Neural cell (in vitro differentiated cells): ENCODE data around the gene CCNJL. TPM values are rescaled to one million over a fixed set of nuclear protein-coding genes. Genes with fewer than 3 reads are reported as not detected.

ENCODE experiments used
- H2AFZ ChIP-seq: fragments of 200-600, 300-800 bp; sonication (generic), shearing (Covaris generic); 2 replicates; pipeline ENCODE4 v1.6.0; 2014; ENCODE audit warnings: low read depth, mild to moderate bottlenecking, antibody characterized with exemption, low read length, moderate library complexity
- H3F3A ChIP-seq: fragments of 200-600 bp; shearing (Covaris generic); 2 replicates; pipeline ENCODE4 v1.6.1; 2016; ENCODE audit warnings: mild to moderate bottlenecking, moderate library complexity, mixed read lengths, antibody characterized with exemption, low read length; ENCODE audit not compliant: insufficient read depth, poor library complexity, severe bottlenecking
- H3K27ac ChIP-seq: fragments of 200-600, 300-800 bp; sonication (generic), shearing (Covaris generic); 2 replicates; pipeline ENCODE4 v1.5.1; 2014; ENCODE audit warnings: mild to moderate bottlenecking, low read length, moderate library complexity
- H3K27me3 ChIP-seq: fragments of 300-800, 200-600 bp; sonication (generic), shearing (Covaris generic); 2 replicates; pipeline ENCODE4 v1.6.0; 2014; ENCODE audit warnings: mild to moderate bottlenecking, low read depth, low read length, moderate library complexity; ENCODE audit not compliant: insufficient read depth
- H3K36me3 ChIP-seq: fragments of 300-800, 200-600 bp; sonication (generic), shearing (Covaris generic); 2 replicates; pipeline ENCODE4 v1.5.1; 2014; ENCODE audit warnings: mild to moderate bottlenecking, antibody characterized with exemption, low read length, moderate library complexity; ENCODE audit not compliant: insufficient read depth
- H3K4me2 ChIP-seq: fragments of 300-800, 200-600 bp; sonication (generic), shearing (Covaris generic); 2 replicates; pipeline ENCODE4 v1.6.0; 2014; ENCODE audit warnings: mild to moderate bottlenecking, low read length
- H3K4me3 ChIP-seq: fragments of 300-800, 200-600 bp; sonication (generic), shearing (Covaris generic); 2 replicates; pipeline ENCODE4 v1.5.1; 2014; ENCODE audit warnings: mild to moderate bottlenecking, low read length, moderate library complexity
- H3K79me2 ChIP-seq: fragments of 200-600 bp; shearing (Covaris generic); replicated peaks from 2 replicates; pipeline ENCODE4 v1.6.0; 2014; ENCODE audit warnings: mild to moderate bottlenecking, low read length, moderate library complexity; ENCODE audit not compliant: insufficient read depth
- H3K9ac ChIP-seq: fragments of 300-800, 200-600 bp; sonication (generic), shearing (Covaris generic); 2 replicates; pipeline ENCODE4 v1.6.1; 2016; ENCODE audit warnings: mild to moderate bottlenecking, low read length, mixed read lengths
- H3K9me2 ChIP-seq: fragments of 200-600 bp; shearing (Covaris generic); 2 replicates; pipeline ENCODE4 v1.6.1; 2016; ENCODE audit warnings: mild to moderate bottlenecking, low read length, mixed read lengths; ENCODE audit not compliant: insufficient read depth
- H3K9me3 ChIP-seq: fragments of 200-600, 300-800 bp; sonication (generic), shearing (Covaris generic); 2 replicates; pipeline ENCODE4 v1.6.1; 2016; ENCODE audit warnings: mild to moderate bottlenecking, mixed run types, low read length, moderate library complexity, mixed read lengths
- H4K20me1 ChIP-seq: fragments of 200-600 bp; shearing (Covaris generic); 2 replicates; pipeline ENCODE4 v1.6.1; 2016; ENCODE audit warnings: mild to moderate bottlenecking, mixed run types; ENCODE audit not compliant: insufficient read depth
- EP300 ChIP-seq: fragments of 450-650 bp; conservative IDR thresholded peaks from 2 replicates; pipeline ENCODE4 v1.6.1; 2014; ENCODE audit warnings: antibody characterized with exemption, mild to moderate bottlenecking, moderate library complexity; ENCODE audit not compliant: poor library complexity, severe bottlenecking
- EZH2 ChIP-seq: fragments of 200-600, 300-800 bp; shearing (Covaris generic), sonication (generic); IDR thresholded peaks from 2 replicates; pipeline ENCODE4 v1.6.1; 2014; ENCODE audit warnings: antibody characterized with exemption, low read length, borderline replicate concordance, mild to moderate bottlenecking; ENCODE audit not compliant: insufficient read depth, poor library complexity, severe bottlenecking
- MXI1 ChIP-seq: fragments of 450-650 bp; conservative IDR thresholded peaks from 2 replicates; pipeline ENCODE4 v1.6.1; 2014; ENCODE audit warnings: antibody characterized with exemption, mild to moderate bottlenecking; ENCODE audit not compliant: poor library complexity, severe bottlenecking
- POLR2AphosphoS5 ChIP-seq: IDR thresholded peaks from 2 replicates; pipeline ENCODE4 v1.6.1; 2012
- RAD21 ChIP-seq: fragments of 450-650 bp; conservative IDR thresholded peaks from 2 replicates; pipeline ENCODE4 v1.6.1; 2014; ENCODE audit warnings: antibody characterized with exemption, mild to moderate bottlenecking, moderate library complexity
- SMC3 ChIP-seq: fragments of 450-650 bp; conservative IDR thresholded peaks from 2 replicates; pipeline ENCODE4 v1.6.1; 2014; ENCODE audit warnings: antibody characterized with exemption, mild to moderate bottlenecking, moderate library complexity; ENCODE audit not compliant: poor library complexity
- TAF1 ChIP-seq: IDR thresholded peaks from 2 replicates; pipeline ENCODE4 v1.6.1; 2012; ENCODE audit warnings: low read depth
- polyA plus RNA-seq: library from polyadenylated mRNA; depleted of rRNA; stranded (reverse); fragments of >200 nt; gene quantifications from 2 replicates; pipeline ENCODE4 v1.2.3, GENCODE V29; 2014
- TF ChIP-seq, protein P1 (sequence below): IDR thresholded peaks from 2 replicates; pipeline ENCODE4 v1.6.1; 2012; ENCODE audit warnings: borderline replicate concordance
- TF ChIP-seq, protein P2 (sequence below): fragments of 450-650 bp; IDR thresholded peaks from 2 replicates; pipeline ENCODE4 v1.5.1; 2014; ENCODE audit warnings: antibody characterized with exemption, mild to moderate bottlenecking, moderate library complexity; ENCODE audit not compliant: poor library complexity, severe bottlenecking

The CCNJL gene
- polyA plus RNA-seq, 1 donor from 2014 or later = 0.84 TPM

DNA sequence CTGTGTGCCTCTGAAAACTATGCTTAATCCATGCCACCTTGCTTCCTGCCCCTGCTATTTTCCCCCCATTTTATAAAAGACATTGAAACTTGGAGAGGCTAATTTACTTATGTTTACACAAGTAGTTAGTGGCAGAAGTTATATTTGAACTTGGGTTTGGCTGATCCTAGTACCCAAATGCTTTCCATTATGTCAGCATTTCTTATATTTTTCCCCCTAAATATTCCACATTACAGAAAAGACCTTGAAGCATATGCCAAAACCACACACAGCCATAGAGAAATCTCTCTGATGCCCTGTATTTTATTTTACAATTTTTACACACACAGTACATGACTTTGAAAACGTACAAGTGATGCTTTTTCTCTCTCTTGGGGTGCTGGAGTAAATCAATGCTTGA is 46.9 kb upstream of the CCNJL start:
- H3K27me3 ChIP-seq = no peaks in the 10 kb centered on the region
- H3F3A ChIP-seq = no peaks in the 10 kb centered on the region
- no peaks in the 10 kb centered on the region for H3K9me2 ChIP-seq
- H3K9me3 ChIP-seq = no peaks in the 10 kb centered on the region
- no peaks in the 10 kb centered on the region for H3K79me2 ChIP-seq
- H3K4me3 ChIP-seq = no peak overlapping the region
- TF ChIP-seq SMC3 = no peak
- TF ChIP-seq TAF1 = no peak
- no peak for TF ChIP-seq POLR2AphosphoS5
- no peak for TF ChIP-seq RAD21
- TF ChIP-seq, protein P1, sequence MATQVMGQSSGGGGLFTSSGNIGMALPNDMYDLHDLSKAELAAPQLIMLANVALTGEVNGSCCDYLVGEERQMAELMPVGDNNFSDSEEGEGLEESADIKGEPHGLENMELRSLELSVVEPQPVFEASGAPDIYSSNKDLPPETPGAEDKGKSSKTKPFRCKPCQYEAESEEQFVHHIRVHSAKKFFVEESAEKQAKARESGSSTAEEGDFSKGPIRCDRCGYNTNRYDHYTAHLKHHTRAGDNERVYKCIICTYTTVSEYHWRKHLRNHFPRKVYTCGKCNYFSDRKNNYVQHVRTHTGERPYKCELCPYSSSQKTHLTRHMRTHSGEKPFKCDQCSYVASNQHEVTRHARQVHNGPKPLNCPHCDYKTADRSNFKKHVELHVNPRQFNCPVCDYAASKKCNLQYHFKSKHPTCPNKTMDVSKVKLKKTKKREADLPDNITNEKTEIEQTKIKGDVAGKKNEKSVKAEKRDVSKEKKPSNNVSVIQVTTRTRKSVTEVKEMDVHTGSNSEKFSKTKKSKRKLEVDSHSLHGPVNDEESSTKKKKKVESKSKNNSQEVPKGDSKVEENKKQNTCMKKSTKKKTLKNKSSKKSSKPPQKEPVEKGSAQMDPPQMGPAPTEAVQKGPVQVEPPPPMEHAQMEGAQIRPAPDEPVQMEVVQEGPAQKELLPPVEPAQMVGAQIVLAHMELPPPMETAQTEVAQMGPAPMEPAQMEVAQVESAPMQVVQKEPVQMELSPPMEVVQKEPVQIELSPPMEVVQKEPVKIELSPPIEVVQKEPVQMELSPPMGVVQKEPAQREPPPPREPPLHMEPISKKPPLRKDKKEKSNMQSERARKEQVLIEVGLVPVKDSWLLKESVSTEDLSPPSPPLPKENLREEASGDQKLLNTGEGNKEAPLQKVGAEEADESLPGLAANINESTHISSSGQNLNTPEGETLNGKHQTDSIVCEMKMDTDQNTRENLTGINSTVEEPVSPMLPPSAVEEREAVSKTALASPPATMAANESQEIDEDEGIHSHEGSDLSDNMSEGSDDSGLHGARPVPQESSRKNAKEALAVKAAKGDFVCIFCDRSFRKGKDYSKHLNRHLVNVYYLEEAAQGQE = no peak
- TF ChIP-seq EZH2 = no peak
- TF ChIP-seq, protein P2, sequence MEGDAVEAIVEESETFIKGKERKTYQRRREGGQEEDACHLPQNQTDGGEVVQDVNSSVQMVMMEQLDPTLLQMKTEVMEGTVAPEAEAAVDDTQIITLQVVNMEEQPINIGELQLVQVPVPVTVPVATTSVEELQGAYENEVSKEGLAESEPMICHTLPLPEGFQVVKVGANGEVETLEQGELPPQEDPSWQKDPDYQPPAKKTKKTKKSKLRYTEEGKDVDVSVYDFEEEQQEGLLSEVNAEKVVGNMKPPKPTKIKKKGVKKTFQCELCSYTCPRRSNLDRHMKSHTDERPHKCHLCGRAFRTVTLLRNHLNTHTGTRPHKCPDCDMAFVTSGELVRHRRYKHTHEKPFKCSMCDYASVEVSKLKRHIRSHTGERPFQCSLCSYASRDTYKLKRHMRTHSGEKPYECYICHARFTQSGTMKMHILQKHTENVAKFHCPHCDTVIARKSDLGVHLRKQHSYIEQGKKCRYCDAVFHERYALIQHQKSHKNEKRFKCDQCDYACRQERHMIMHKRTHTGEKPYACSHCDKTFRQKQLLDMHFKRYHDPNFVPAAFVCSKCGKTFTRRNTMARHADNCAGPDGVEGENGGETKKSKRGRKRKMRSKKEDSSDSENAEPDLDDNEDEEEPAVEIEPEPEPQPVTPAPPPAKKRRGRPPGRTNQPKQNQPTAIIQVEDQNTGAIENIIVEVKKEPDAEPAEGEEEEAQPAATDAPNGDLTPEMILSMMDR = no peak
- TF ChIP-seq MXI1 = no peak
- H2AFZ ChIP-seq = no peak overlapping the region
- no peaks in the 10 kb centered on the region for H3K36me3 ChIP-seq
- no peak overlapping the region for H3K4me2 ChIP-seq
- no peaks in the 10 kb centered on the region for H4K20me1 ChIP-seq
- no peak overlapping the region for H3K27ac ChIP-seq
- H3K9ac ChIP-seq = no peak overlapping the region

DNA sequence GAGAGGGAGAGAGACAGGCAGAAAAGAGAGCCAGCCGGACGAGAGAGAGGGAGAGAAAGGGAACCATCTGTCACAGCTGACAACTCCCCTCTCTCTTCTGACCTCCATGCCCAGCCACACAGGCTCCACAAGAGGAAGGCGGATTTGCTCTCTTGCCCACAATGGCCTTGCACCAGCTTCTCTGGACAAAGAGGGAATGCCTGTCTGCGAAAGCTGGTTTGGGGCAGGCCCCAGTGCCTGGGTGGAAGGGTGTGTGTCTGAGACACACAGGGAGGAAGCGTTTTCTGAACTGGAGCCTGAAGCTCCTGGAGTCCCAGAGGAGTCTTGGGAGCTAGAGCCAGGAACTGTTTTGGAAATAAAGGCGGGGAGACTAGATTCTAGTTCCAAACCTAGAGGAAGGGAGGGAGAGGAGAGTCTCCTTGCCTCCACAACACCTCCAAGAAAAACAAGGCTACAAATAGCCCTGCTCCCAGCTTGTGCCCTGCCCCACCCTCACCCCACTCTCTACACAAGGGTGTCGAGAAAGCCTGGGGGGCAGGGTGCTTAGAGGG is 45.6 kb upstream of the CCNJL start:
- Histone ChIP-seq H3K9ac (no peak overlapping the region), H3K9me2 (no peaks in the 10 kb centered on the region), H3K4me2 (no peak overlapping the region), H3K27me3 (no peaks in the 10 kb centered on the region), H3F3A (no peaks in the 10 kb centered on the region), H3K27ac (no peak overlapping the region), H3K36me3 (no peaks in the 10 kb centered on the region), H3K4me3 (no peak overlapping the region), H4K20me1 (no peaks in the 10 kb centered on the region), H2AFZ (no peak overlapping the region), H3K9me3 (no peaks in the 10 kb centered on the region), H3K79me2 (no peaks in the 10 kb centered on the region)
- TF ChIP-seq POLR2AphosphoS5 = no peak
- no peak for TF ChIP-seq TAF1
- TF ChIP-seq, protein P2 = no peak
- no peak for TF ChIP-seq EP300
- TF ChIP-seq, protein P1 = no peak
- no peak for TF ChIP-seq EZH2
